Measurements from ENCODE around the gene SLC8A1. TPM values are rescaled to one million over a fixed set of nuclear protein-coding genes. Genes with fewer than 3 reads are reported as not detected.

The SLC8A1 gene
- polyA plus RNA-seq, 3 donors = 16.9 to 18.2 (median 18.0) TPM

DNA sequence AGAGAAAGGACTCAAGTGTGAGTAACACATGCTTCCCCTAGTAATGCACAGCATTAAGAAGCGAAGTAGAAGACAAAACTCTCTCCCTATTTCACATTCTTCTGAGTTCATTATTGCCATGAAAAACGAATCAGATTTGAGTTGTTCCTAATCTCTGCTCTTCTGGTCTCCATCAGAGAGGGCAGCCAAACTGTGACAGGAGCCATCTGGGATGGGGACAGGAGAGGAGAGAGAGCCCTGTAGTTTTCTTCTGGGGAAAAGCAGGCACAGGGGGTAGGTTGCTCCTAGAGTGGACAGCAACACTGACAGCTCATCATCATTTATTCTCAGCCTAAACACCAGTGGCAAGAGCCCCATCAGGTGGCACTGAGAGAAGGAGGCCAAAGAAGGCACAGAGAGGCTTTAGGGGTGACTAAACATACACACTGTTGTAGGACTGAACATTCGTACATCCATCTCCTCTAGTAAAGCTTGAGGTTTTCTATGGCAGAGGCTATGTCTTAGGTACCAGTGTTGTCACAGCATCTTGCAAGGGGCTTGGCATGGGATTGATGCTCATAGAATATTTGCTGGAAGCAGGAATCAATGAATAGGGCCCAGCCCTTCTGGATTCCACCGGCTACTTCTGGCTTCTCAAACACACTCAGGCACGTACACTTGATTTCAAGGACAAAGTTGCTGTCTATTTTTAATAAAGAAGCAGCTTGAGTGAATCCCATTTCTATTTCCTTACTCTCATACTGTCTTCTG is 33.1 kb downstream of the SLC8A1 start:
- Mint-ChIP-seq H3K9me3 (peaks cover 0 to 2% (median 0%) of the 10 kb centered on the region in 7 donors), H3K27ac (peak overlapping the region in 4 of 7 donors; percentile 43 to 61 (median 58)), H3K27me3 (ENCODE audit: low read depth in 3 of 3) (no peaks in the 10 kb centered on the region), H3K36me3 (peaks cover 8 to 15% of the 10 kb centered on the region in 2 donors), H3K4me3 (no peak overlapping the region), H3K4me1 (peaks cover 17% of the 10 kb centered on the region)
- Histone ChIP-seq H4K20me1 (ENCODE audit: insufficient read depth, low read length) (peaks cover 100% of the 10 kb centered on the region), H3K9ac (ENCODE audit: insufficient read depth, low read length, poor library complexity, severe bottlenecking) (no peak overlapping the region), H3K36me3 (replicated peaks in 1 of 2; ENCODE audit: control insufficient read depth in 1 of 2, insufficient read depth in 2 of 2, low read length in 2 of 2) (peaks cover 0 to 8% of the 10 kb centered on the region in 2 donors), H3K9me3 (replicated peaks in 1 of 2; ENCODE audit: control insufficient read depth in 1 of 2, insufficient read depth in 1 of 2, low read length in 2 of 2) (no peaks in the 10 kb centered on the region), H3K4me2 (replicated peaks; ENCODE audit: extremely low read depth, low read length, poor library complexity, severe bottlenecking) (no peak overlapping the region), H3K4me1 (ENCODE audit: control insufficient read depth in 1 of 2, insufficient read depth in 2 of 2, low read length in 2 of 2) (no peaks in the 10 kb centered on the region), H2AFZ (ENCODE audit: insufficient read depth, low read depth, low read length, poor library complexity, severe bottlenecking) (no peak overlapping the region), H3K79me2 (ENCODE audit: insufficient read depth, low read length) (peaks cover 98% of the 10 kb centered on the region), H3K27ac (ENCODE audit: low read depth in 1 of 2, low read length in 2 of 2) (no peak overlapping the region), H3K27me3 (ENCODE audit: control insufficient read depth in 2 of 2, insufficient read depth in 2 of 2, low read length in 2 of 2) (no peaks in the 10 kb centered on the region), H3K4me3 (replicated peaks in 1 of 3; ENCODE audit: low read depth in 2 of 3, low read length in 3 of 3) (no peak overlapping the region)
- WGBS (ENCODE audit: insufficient coverage) = no CpG with 5 or more reads among the region's 5 CpGs
- intact Hi-C loops (cut with micrococcal nuclease) = no loop called here
- TF ChIP-seq, protein P1, sequence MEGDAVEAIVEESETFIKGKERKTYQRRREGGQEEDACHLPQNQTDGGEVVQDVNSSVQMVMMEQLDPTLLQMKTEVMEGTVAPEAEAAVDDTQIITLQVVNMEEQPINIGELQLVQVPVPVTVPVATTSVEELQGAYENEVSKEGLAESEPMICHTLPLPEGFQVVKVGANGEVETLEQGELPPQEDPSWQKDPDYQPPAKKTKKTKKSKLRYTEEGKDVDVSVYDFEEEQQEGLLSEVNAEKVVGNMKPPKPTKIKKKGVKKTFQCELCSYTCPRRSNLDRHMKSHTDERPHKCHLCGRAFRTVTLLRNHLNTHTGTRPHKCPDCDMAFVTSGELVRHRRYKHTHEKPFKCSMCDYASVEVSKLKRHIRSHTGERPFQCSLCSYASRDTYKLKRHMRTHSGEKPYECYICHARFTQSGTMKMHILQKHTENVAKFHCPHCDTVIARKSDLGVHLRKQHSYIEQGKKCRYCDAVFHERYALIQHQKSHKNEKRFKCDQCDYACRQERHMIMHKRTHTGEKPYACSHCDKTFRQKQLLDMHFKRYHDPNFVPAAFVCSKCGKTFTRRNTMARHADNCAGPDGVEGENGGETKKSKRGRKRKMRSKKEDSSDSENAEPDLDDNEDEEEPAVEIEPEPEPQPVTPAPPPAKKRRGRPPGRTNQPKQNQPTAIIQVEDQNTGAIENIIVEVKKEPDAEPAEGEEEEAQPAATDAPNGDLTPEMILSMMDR (IDR thresholded peaks at IDR 0.05) = no peak
- DNase-seq = no peak

DNA sequence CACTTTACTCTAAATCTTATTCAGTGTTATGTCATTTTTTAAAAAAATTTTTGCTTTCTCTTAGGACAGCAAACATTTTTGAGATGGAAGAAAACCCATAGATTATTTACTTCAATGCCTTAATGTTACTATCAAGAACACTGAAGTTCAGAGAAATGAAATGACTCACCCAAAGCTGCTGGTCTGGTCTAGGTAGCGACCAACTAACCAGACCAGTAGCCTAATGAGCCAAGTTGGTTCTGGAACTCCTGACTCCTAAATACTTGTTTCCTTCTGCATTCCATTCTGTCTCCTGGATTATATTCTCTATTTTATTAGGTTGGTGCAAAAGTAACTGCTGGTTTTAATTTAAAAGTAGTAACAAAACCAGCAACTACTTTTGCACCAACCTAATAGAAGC is 35.4 kb downstream of the SLC8A1 start:
- Histone ChIP-seq H4K20me1 (ENCODE audit: insufficient read depth, low read length) (peaks cover 96% of the 10 kb centered on the region), H3K9me3 (replicated peaks in 1 of 2; ENCODE audit: control insufficient read depth in 1 of 2, insufficient read depth in 1 of 2, low read length in 2 of 2) (no peaks in the 10 kb centered on the region), H3K36me3 (replicated peaks in 1 of 2; ENCODE audit: control insufficient read depth in 1 of 2, insufficient read depth in 2 of 2, low read length in 2 of 2) (peaks cover 0 to 8% of the 10 kb centered on the region in 2 donors), H3K4me1 (ENCODE audit: control insufficient read depth in 1 of 2, insufficient read depth in 2 of 2, low read length in 2 of 2) (no peaks in the 10 kb centered on the region), H3K79me2 (ENCODE audit: insufficient read depth, low read length) (peaks cover 88% of the 10 kb centered on the region), H3K4me3 (replicated peaks in 1 of 3; ENCODE audit: low read depth in 2 of 3, low read length in 3 of 3) (no peak overlapping the region), H2AFZ (ENCODE audit: insufficient read depth, low read depth, low read length, poor library complexity, severe bottlenecking) (no peak overlapping the region), H3K9ac (ENCODE audit: insufficient read depth, low read length, poor library complexity, severe bottlenecking) (no peak overlapping the region), H3K27ac (ENCODE audit: low read depth in 1 of 2, low read length in 2 of 2) (no peak overlapping the region), H3K4me2 (replicated peaks; ENCODE audit: extremely low read depth, low read length, poor library complexity, severe bottlenecking) (no peak overlapping the region), H3K27me3 (ENCODE audit: control insufficient read depth in 2 of 2, insufficient read depth in 2 of 2, low read length in 2 of 2) (no peaks in the 10 kb centered on the region)
- Mint-ChIP-seq H3K4me3 (no peak overlapping the region), H3K4me1 (peaks cover 17% of the 10 kb centered on the region), H3K27me3 (ENCODE audit: low read depth in 3 of 3) (no peaks in the 10 kb centered on the region), H3K9me3 (peaks cover 0 to 2% (median 0%) of the 10 kb centered on the region in 7 donors), H3K36me3 (peaks cover 11 to 12% of the 10 kb centered on the region in 2 donors), H3K27ac (no peak overlapping the region)
- no CpG with 5 or more reads among the region's 1 CpG for WGBS (ENCODE audit: insufficient coverage)
- no peak for DNase-seq
- TF ChIP-seq, protein P1 (IDR thresholded peaks at IDR 0.05) = no peak
- intact Hi-C loops (cut with micrococcal nuclease) = no loop called here

All from CD14-positive monocyte (primary cell).